Activated CD4-positive, alpha-beta T cell treated with anti-CD3 and anti-CD28 coated beads, Interleukin-2, amount 10 ng/mL, durations not matched to agents 7 days and 5 days (primary cell): ENCODE measurements around the gene PRKCA. TPM values are rescaled to one million over a fixed set of nuclear protein-coding genes. Genes with fewer than 3 reads are reported as not detected.

ENCODE experiments used
- CTCF ChIA-PET: fragments of 350-600 bp; sonication (Branson Sonifier 250); formaldehyde crosslinking; loops from one replicate; lab custom pipeline; 2021; ENCODE audit warnings: antibody characterized with exemption; lab: Charles Lee
- POLR2A ChIA-PET: fragments of 350-600 bp; sonication (Branson Sonifier 250); formaldehyde crosslinking; loops from one replicate; lab custom pipeline; 2021; ENCODE audit warnings: antibody characterized with exemption; lab: Charles Lee
- DNase-seq: peaks from one replicate; pipeline ENCODE4 v3.0.0-alpha.2; 2020
- H3K27ac Mint-ChIP-seq: one replicate; pipeline ENCODE4 v1.8.0; 2021; ENCODE audit warnings: mild to moderate bottlenecking, moderate library complexity, mixed read lengths
- H3K27me3 Mint-ChIP-seq: one replicate; pipeline ENCODE4 v1.8.0; 2021; ENCODE audit warnings: mixed read lengths
- H3K36me3 Mint-ChIP-seq: one replicate; pipeline ENCODE4 v1.8.0; 2021; ENCODE audit warnings: low read depth, mixed read lengths
- H3K4me1 Mint-ChIP-seq: one replicate; pipeline ENCODE4 v1.8.0; 2021; ENCODE audit warnings: mixed read lengths
- H3K4me3 Mint-ChIP-seq: one replicate; pipeline ENCODE4 v1.8.0; 2021; ENCODE audit warnings: mild to moderate bottlenecking, moderate library complexity, mixed read lengths
- H3K9me3 Mint-ChIP-seq: one replicate; pipeline ENCODE4 v1.8.0; 2021; ENCODE audit warnings: mixed read lengths
- total RNA-seq, 2 experiments: library from RNA; stranded (reverse); gene quantifications; one replicate each; pipeline ENCODE4 v1.2.3, GENCODE V29; 2021

PRKCA gene
- total RNA-seq, 2 experiments from 2014 or later: 72.8 to 74.6 TPM

GRCh38 chr17:66725956-66726355 lies 423.5 kb downstream of the PRKCA start:
- Mint-ChIP-seq H3K4me3 (no peak overlapping the region), H3K27me3 (no peaks in the 10 kb centered on the region), H3K4me1 (peaks cover 20% of the 10 kb centered on the region), H3K27ac (peak overlapping the region; percentile 60), H3K36me3 (peaks cover 5% of the 10 kb centered on the region), H3K9me3 (no peaks in the 10 kb centered on the region)
- ChIA-PET CTCF (no interaction called here), POLR2A (no interaction called here)
- no peak for DNase-seq

GRCh38 chr17:66726371-66726770 lies 424.0 kb downstream of the PRKCA start:
- ChIA-PET POLR2A (no interaction called here), CTCF (no interaction called here)
- H3K4me1 Mint-ChIP-seq: peaks cover 20% of the 10 kb centered on the region
- H3K9me3 Mint-ChIP-seq: no peaks in the 10 kb centered on the region
- peak overlapping the region; percentile 60 for H3K27ac Mint-ChIP-seq
- no peak overlapping the region for H3K4me3 Mint-ChIP-seq
- H3K27me3 Mint-ChIP-seq: no peaks in the 10 kb centered on the region
- DNase-seq: no peak
- H3K36me3 Mint-ChIP-seq: peaks cover 5% of the 10 kb centered on the region

GRCh38 chr17:66726846-66727245 lies 424.4 kb downstream of the PRKCA start:
- H3K9me3 Mint-ChIP-seq: no peaks in the 10 kb centered on the region
- peaks cover 20% of the 10 kb centered on the region for H3K4me1 Mint-ChIP-seq
- H3K27ac Mint-ChIP-seq: peak overlapping the region; percentile 58
- H3K27me3 Mint-ChIP-seq: no peaks in the 10 kb centered on the region
- peaks cover 5% of the 10 kb centered on the region for H3K36me3 Mint-ChIP-seq
- ChIA-PET POLR2A (no interaction called here), CTCF (interaction anchor here (1.2 to 1.7 kb wide), 2 partner anchors 14 to 17 kb away, joined by 3 to 6 read pairs; no protein-coding TSS in a partner anchor)
- no peak overlapping the region for H3K4me3 Mint-ChIP-seq
- DNase-seq: no peak

GRCh38 chr17:66727634-66728570 lies 425.5 kb downstream of the PRKCA start:
- ChIA-PET POLR2A (interaction anchor here (0.6 kb wide), 1 partner anchor 428 kb away, joined by 4 read pairs; no protein-coding TSS in a partner anchor), CTCF (interaction anchor here (0.6 to 1.7 kb wide), 6 partner anchors 10 to 148 kb away, joined by 3 to 6 read pairs (median 3); no protein-coding TSS in a partner anchor)
- no peaks in the 10 kb centered on the region for H3K27me3 Mint-ChIP-seq
- H3K27ac Mint-ChIP-seq: peak overlapping the region; percentile 11
- no peak overlapping the region for H3K4me3 Mint-ChIP-seq
- peaks cover 20% of the 10 kb centered on the region for H3K4me1 Mint-ChIP-seq
- peaks cover 12% of the 10 kb centered on the region for H3K36me3 Mint-ChIP-seq
- H3K9me3 Mint-ChIP-seq: no peaks in the 10 kb centered on the region
- DNase-seq: peak; percentile 57

- POLR2A ChIA-PET: no interaction called here
- H3K4me1 Mint-ChIP-seq: peaks cover 12% of the 10 kb centered on the region
- H3K27ac Mint-ChIP-seq: no peak overlapping the region
- no peak for DNase-seq
- CTCF ChIA-PET: interaction anchor here (0.7 kb wide), 1 partner anchor 115 kb away, joined by 3 read pairs; no protein-coding TSS in a partner anchor
- peaks cover 26% of the 10 kb centered on the region for H3K36me3 Mint-ChIP-seq
- no peaks in the 10 kb centered on the region for H3K27me3 Mint-ChIP-seq
- no peak overlapping the region for H3K4me3 Mint-ChIP-seq
- H3K9me3 Mint-ChIP-seq: no peaks in the 10 kb centered on the region
These were observed 428.1 kb downstream of the PRKCA start for GRCh38 chr17:66730461-66730923.

GRCh38 chr17:66733759-66734158 lies 431.3 kb downstream of the PRKCA start:
- Mint-ChIP-seq H3K36me3 (peaks cover 45% of the 10 kb centered on the region), H3K4me1 (peaks cover 4% of the 10 kb centered on the region), H3K27me3 (no peaks in the 10 kb centered on the region), H3K27ac (no peak overlapping the region), H3K4me3 (no peak overlapping the region), H3K9me3 (no peaks in the 10 kb centered on the region)
- CTCF ChIA-PET: no interaction called here
- POLR2A ChIA-PET: no interaction called here
- DNase-seq: no peak

- CTCF ChIA-PET: no interaction called here
These were observed 432.0 kb downstream of the PRKCA start for GRCh38 chr17:66734186-66734943.

GRCh38 chr17:66737524-66737923 lies 435.1 kb downstream of the PRKCA start:
- Mint-ChIP-seq H3K4me3 (no peak overlapping the region), H3K36me3 (peaks cover 41% of the 10 kb centered on the region), H3K9me3 (no peaks in the 10 kb centered on the region), H3K27ac (no peak overlapping the region), H3K4me1 (no peaks in the 10 kb centered on the region), H3K27me3 (no peaks in the 10 kb centered on the region)
- DNase-seq: no peak
- CTCF ChIA-PET: interaction anchor here (0.5 to 0.9 kb wide), 2 partner anchors 25 to 877 kb away, joined by 4 to 6 read pairs; no protein-coding TSS in a partner anchor
- POLR2A ChIA-PET: no interaction called here

More at GRCh38 chr17:66734186-66734943, 432.0 kb downstream of the PRKCA start:
- Mint-ChIP-seq H3K36me3 (peaks cover 45% of the 10 kb centered on the region), H3K4me3 (no peak overlapping the region), H3K9me3 (no peaks in the 10 kb centered on the region), H3K27ac (no peak overlapping the region), H3K4me1 (peaks cover 4% of the 10 kb centered on the region), H3K27me3 (no peaks in the 10 kb centered on the region)
- POLR2A ChIA-PET: no interaction called here
- no peak for DNase-seq

GRCh38 chr17:66738301-66738700 lies 435.9 kb downstream of the PRKCA start:
- H3K9me3 Mint-ChIP-seq: no peaks in the 10 kb centered on the region
- H3K27ac Mint-ChIP-seq: peak overlapping the region; percentile 58
- DNase-seq: no peak
- no peak overlapping the region for H3K4me3 Mint-ChIP-seq
- no peaks in the 10 kb centered on the region for H3K4me1 Mint-ChIP-seq
- H3K36me3 Mint-ChIP-seq: peaks cover 40% of the 10 kb centered on the region
- ChIA-PET POLR2A (no interaction called here), CTCF (no interaction called here)
- H3K27me3 Mint-ChIP-seq: no peaks in the 10 kb centered on the region

GRCh38 chr17:66739553-66739952 lies 437.1 kb downstream of the PRKCA start:
- no peaks in the 10 kb centered on the region for H3K4me1 Mint-ChIP-seq
- H3K9me3 Mint-ChIP-seq: no peaks in the 10 kb centered on the region
- ChIA-PET POLR2A (no interaction called here), CTCF (no interaction called here)
- no peak overlapping the region for H3K27ac Mint-ChIP-seq
- peaks cover 39% of the 10 kb centered on the region for H3K36me3 Mint-ChIP-seq
- DNase-seq: no peak
- no peak overlapping the region for H3K4me3 Mint-ChIP-seq
- H3K27me3 Mint-ChIP-seq: no peaks in the 10 kb centered on the region

GRCh38 chr17:66740226-66740625 lies 437.8 kb downstream of the PRKCA start:
- Mint-ChIP-seq H3K27me3 (no peaks in the 10 kb centered on the region), H3K4me1 (no peaks in the 10 kb centered on the region), H3K27ac (peak overlapping the region; percentile 4), H3K9me3 (no peaks in the 10 kb centered on the region), H3K36me3 (peaks cover 38% of the 10 kb centered on the region), H3K4me3 (no peak overlapping the region)
- CTCF ChIA-PET: interaction anchor here (1.7 kb wide), 1 partner anchor 12 kb away, joined by 6 read pairs; no protein-coding TSS in a partner anchor
- POLR2A ChIA-PET: no interaction called here
- no peak for DNase-seq

GRCh38 chr17:66743511-66743910 lies 441.1 kb downstream of the PRKCA start:
- POLR2A ChIA-PET: no interaction called here
- peaks cover 18% of the 10 kb centered on the region for H3K36me3 Mint-ChIP-seq
- H3K4me3 Mint-ChIP-seq: no peak overlapping the region
- H3K27ac Mint-ChIP-seq: no peak overlapping the region
- DNase-seq: no peak
- no peaks in the 10 kb centered on the region for H3K27me3 Mint-ChIP-seq
- no peaks in the 10 kb centered on the region for H3K9me3 Mint-ChIP-seq
- H3K4me1 Mint-ChIP-seq: no peaks in the 10 kb centered on the region
- CTCF ChIA-PET: interaction anchor here (0.9 kb wide), 1 partner anchor 16 kb away, joined by 3 read pairs; no protein-coding TSS in a partner anchor
